IPS-NIHi7 (cell line): ENCODE results near the gene RLF.
"Not testable (repeated sequence)": the region's sequence is repeated elsewhere in the genome, so short reads cannot be mapped to it uniquely, and the experiment has no call there.

Source experiments
- DNase-seq: peaks from one replicate; pipeline ENCODE4 v3.0.0; 2012; ENCODE audit warnings: mixed read lengths; ENCODE audit errors: extremely low spot score

RLF gene

GRCh38 chr1:40171036-40171435, 9.8 kb downstream of the RLF start:
- DNase-seq: no peak

GRCh38 chr1:40174788-40175187, 13.6 kb downstream of the RLF start:
- no peak for DNase-seq

GRCh38 chr1:40176989-40177388, 15.8 kb downstream of the RLF start:
- DNase-seq: not testable (repeated sequence)

GRCh38 chr1:40178200-40178599, 17.0 kb downstream of the RLF start:
- no peak for DNase-seq

- no peak for DNase-seq
Measured at GRCh38 chr1:40179496-40180089, 18.4 kb downstream of the RLF start.

GRCh38 chr1:40183055-40183710, 22.0 kb downstream of the RLF start:
- DNase-seq: peak; percentile 18

- no peak for DNase-seq
Measured at GRCh38 chr1:40184193-40184592, 23.0 kb downstream of the RLF start.

- DNase-seq: no peak
Measured at GRCh38 chr1:40185951-40186864, 25.0 kb downstream of the RLF start.

GRCh38 chr1:40187399-40187798, 26.2 kb downstream of the RLF start:
- DNase-seq: no peak

- DNase-seq: not testable (repeated sequence)
Measured at GRCh38 chr1:40194639-40195038, 33.5 kb downstream of the RLF start.

- DNase-seq: no peak
Measured at GRCh38 chr1:40197656-40198055, 36.5 kb downstream of the RLF start.

GRCh38 chr1:40199126-40199525, 37.9 kb downstream of the RLF start:
- DNase-seq: no peak

- DNase-seq: no peak
Measured at GRCh38 chr1:40204856-40205255, 43.7 kb downstream of the RLF start.

- DNase-seq: no peak
Measured at GRCh38 chr1:40210511-40211204, 49.5 kb downstream of the RLF start.

GRCh38 chr1:40218333-40218732, 57.1 kb downstream of the RLF start:
- DNase-seq: no peak

GRCh38 chr1:40221471-40221905, 60.3 kb downstream of the RLF start:
- DNase-seq: not testable (repeated sequence)

- DNase-seq: no peak
Measured at GRCh38 chr1:40221977-40222772, 61.0 kb downstream of the RLF start.

- no peak for DNase-seq
Measured at GRCh38 chr1:40224040-40224439, 62.9 kb downstream of the RLF start.

- DNase-seq: no peak
Measured at GRCh38 chr1:40226192-40226591, 65.0 kb downstream of the RLF start.

GRCh38 chr1:40232444-40232843, 71.3 kb downstream of the RLF start:
- DNase-seq: no peak

GRCh38 chr1:40239626-40240025, 78.4 kb downstream of the RLF start:
- DNase-seq: no peak
